WTC11 (cell line): Measurements from ENCODE around the gene MYLK3. TPM values are rescaled to one million over a fixed set of nuclear protein-coding genes. Genes with fewer than 3 reads are reported as not detected.

Source experiments
- ATAC-seq: fragments of 200-7000 bp; cut with Tn5 transposase; 2 replicates; pipeline ENCODE4 v1.10.0; 2021; ENCODE audit warnings: mild to moderate bottlenecking, moderate library complexity
- CTCF ChIA-PET: fragments of 300-600 bp; sonication (Branson Sonifier 250); formaldehyde crosslinking; loops from one replicate; lab custom pipeline; 2021; ENCODE audit warnings: antibody characterized with exemption; lab: Charles Lee
- POLR2A ChIA-PET: fragments of 350-600 bp; sonication (Branson Sonifier 250); formaldehyde crosslinking; loops from one replicate; lab custom pipeline; 2021; ENCODE audit warnings: antibody characterized with exemption; lab: Charles Lee
- DNase-seq: peaks from one replicate; pipeline ENCODE4 v3.0.0; 2021; ENCODE audit warnings: low spot score
- H3K27ac Mint-ChIP-seq: 2 replicates; pipeline ENCODE4 v1.8.0; 2021; ENCODE audit warnings: mixed read lengths
- H3K27me3 Mint-ChIP-seq: 2 replicates; pipeline ENCODE4 v1.8.0; 2021; ENCODE audit warnings: low read depth, mild to moderate bottlenecking, moderate library complexity, mixed read lengths
- H3K36me3 Mint-ChIP-seq: 2 replicates; pipeline ENCODE4 v1.8.0; 2021; ENCODE audit warnings: mixed read lengths
- H3K4me1 Mint-ChIP-seq: 2 replicates; pipeline ENCODE4 v1.8.0; 2022; ENCODE audit warnings: mixed read lengths
- H3K4me3 Mint-ChIP-seq: 2 replicates; pipeline ENCODE4 v1.8.0; 2021; ENCODE audit warnings: mild to moderate bottlenecking, moderate library complexity, mixed read lengths
- H3K9me3 Mint-ChIP-seq: 2 replicates; pipeline ENCODE4 v1.8.0; 2021; ENCODE audit warnings: mixed read lengths
- ATF2 ChIP-seq: sonication (generic); formaldehyde crosslinking; IDR thresholded peaks from 2 replicates; pipeline ENCODE4 v1.8.1; 2022; ENCODE audit warnings: low read depth, missing genetic modification reagents, borderline replicate concordance
- ATF3 ChIP-seq: sonication (generic); formaldehyde crosslinking; conservative IDR thresholded peaks from 2 replicates; pipeline ENCODE4 v1.8.1; 2022; ENCODE audit warnings: mild to moderate bottlenecking, missing genetic modification reagents
- CDX4 ChIP-seq: fragments of 250-450 bp; sonication (Bioruptor Pico); IDR thresholded peaks from 2 replicates; pipeline ENCODE4 v1.9.0; 2021; ENCODE audit warnings: moderate library complexity, mild to moderate bottlenecking, inconsistent platforms, borderline replicate concordance
- CREM ChIP-seq: sonication (generic); formaldehyde crosslinking; IDR thresholded peaks from 2 replicates; pipeline ENCODE4 v1.8.1; 2022; ENCODE audit warnings: mild to moderate bottlenecking, missing genetic modification reagents, moderate library complexity
- E2F1 ChIP-seq: sonication (generic); formaldehyde crosslinking; IDR thresholded peaks from 2 replicates; pipeline ENCODE4 v1.8.0; 2022; ENCODE audit warnings: mild to moderate bottlenecking, missing genetic modification reagents
- E2F5 ChIP-seq: sonication (generic); formaldehyde crosslinking; IDR thresholded peaks from 2 replicates; pipeline ENCODE4 v1.8.1; 2022; ENCODE audit warnings: mild to moderate bottlenecking, moderate library complexity, missing genetic modification reagents
- FOXK1 ChIP-seq: sonication (generic); formaldehyde crosslinking; IDR thresholded peaks from 2 replicates; pipeline ENCODE4 v1.8.0; 2022; ENCODE audit warnings: mild to moderate bottlenecking, moderate library complexity, missing genetic modification reagents
- FOXP1 ChIP-seq: sonication (generic); formaldehyde crosslinking; IDR thresholded peaks from 2 replicates; pipeline ENCODE4 v1.8.0; 2022; ENCODE audit warnings: missing genetic modification reagents, mild to moderate bottlenecking, moderate library complexity, borderline replicate concordance
- GABPB1 ChIP-seq: sonication (generic); formaldehyde crosslinking; IDR thresholded peaks from 2 replicates; pipeline ENCODE4 v1.8.1; 2023; ENCODE audit warnings: mild to moderate bottlenecking, missing genetic modification reagents
- GRHL2 ChIP-seq: fragments of 250-450 bp; sonication (Bioruptor Pico); IDR thresholded peaks from 2 replicates; pipeline ENCODE4 v1.8.0; 2022; ENCODE audit warnings: mild to moderate bottlenecking, moderate library complexity; ENCODE audit not compliant: insufficient replicate concordance, severe bottlenecking
- IRF1 ChIP-seq: sonication (generic); formaldehyde crosslinking; IDR thresholded peaks from 2 replicates; pipeline ENCODE4 v1.8.0; 2023; ENCODE audit warnings: missing genetic modification reagents
- NFATC4 ChIP-seq: fragments of 250-450 bp; sonication (Bioruptor Pico); IDR thresholded peaks from 2 replicates; pipeline ENCODE4 v1.9.0; 2021; ENCODE audit warnings: mild to moderate bottlenecking
- OVOL2 ChIP-seq: fragments of 250-450 bp; sonication (Bioruptor Pico); IDR thresholded peaks from 2 replicates; pipeline ENCODE4 v1.9.0; 2021; ENCODE audit warnings: mild to moderate bottlenecking, borderline replicate concordance
- PRRX2 ChIP-seq: fragments of 250-450 bp; sonication (Bioruptor Pico); IDR thresholded peaks from 2 replicates; pipeline ENCODE4 v1.8.0; 2021; ENCODE audit warnings: mild to moderate bottlenecking
- SMAD3 ChIP-seq: sonication (generic); formaldehyde crosslinking; IDR thresholded peaks from 2 replicates; pipeline ENCODE4 v1.8.0; 2022; ENCODE audit warnings: missing genetic modification reagents, mild to moderate bottlenecking, borderline replicate concordance
- STAT6 ChIP-seq: sonication (generic); formaldehyde crosslinking; conservative IDR thresholded peaks from 2 replicates; pipeline ENCODE4 v1.8.1; 2023; ENCODE audit warnings: mild to moderate bottlenecking, low read depth, missing genetic modification reagents, moderate library complexity
- ZMAT4 ChIP-seq: fragments of 250-450 bp; sonication (Bioruptor Pico); IDR thresholded peaks from 2 replicates; pipeline ENCODE4 v1.9.0; 2021; ENCODE audit warnings: mild to moderate bottlenecking
- ZNF138 ChIP-seq: sonication (generic); formaldehyde crosslinking; conservative IDR thresholded peaks from 2 replicates; pipeline ENCODE4 v1.8.1; 2022; ENCODE audit warnings: mild to moderate bottlenecking, moderate library complexity, missing genetic modification reagents
- ZNF416 ChIP-seq: fragments of 250-450 bp; sonication (Bioruptor Pico); IDR thresholded peaks from 2 replicates; pipeline ENCODE4 v1.9.0; 2021; ENCODE audit warnings: mild to moderate bottlenecking, inconsistent platforms
- ZNF423 ChIP-seq: fragments of 250-450 bp; sonication (Bioruptor Pico); IDR thresholded peaks from 2 replicates; pipeline ENCODE4 v2.1.2; 2022; ENCODE audit warnings: mild to moderate bottlenecking, moderate library complexity
- ZSCAN18 ChIP-seq: fragments of 250-450 bp; sonication (Bioruptor Pico); IDR thresholded peaks from 2 replicates; pipeline ENCODE4 v2.1.2; 2022; ENCODE audit warnings: mild to moderate bottlenecking, moderate library complexity
- total RNA-seq: library from RNA; stranded (reverse); gene quantifications from 3 replicates; pipeline ENCODE4 v1.2.3, GENCODE V29; 2021

The MYLK3 gene
- total RNA-seq, 1 experiment from 2014 or later = 0.79 TPM

GRCh38 chr16:46719528-46719927 is 28.6 kb downstream of the MYLK3 start (continued):
- no peak for TF ChIP-seq ZNF423 (CRISPR knock-in tag)

GRCh38 chr16:46718214-46718613 is 29.9 kb downstream of the MYLK3 start:
- no peaks in the 10 kb centered on the region for H3K27me3 Mint-ChIP-seq
- DNase-seq (no peak), ATAC-seq (no peak)
- H3K4me1 Mint-ChIP-seq = no peaks in the 10 kb centered on the region
- no peaks in the 10 kb centered on the region for H3K36me3 Mint-ChIP-seq
- ChIA-PET CTCF (no interaction called here), POLR2A (no interaction called here)
- H3K27ac Mint-ChIP-seq = no peak overlapping the region
- H3K9me3 Mint-ChIP-seq = peaks cover 8% of the 10 kb centered on the region
- no peak for TF ChIP-seq SMAD3 (CRISPR knock-in tag)
- no peak for TF ChIP-seq ZNF416 (CRISPR knock-in tag)
- TF ChIP-seq ATF2 (CRISPR knock-in tag) = no peak
- no peak for TF ChIP-seq ZMAT4 (CRISPR knock-in tag)
- TF ChIP-seq STAT6 (CRISPR knock-in tag) = no peak
- TF ChIP-seq GABPB1 (CRISPR knock-in tag) = no peak
- no peak for TF ChIP-seq IRF1 (CRISPR knock-in tag)
- TF ChIP-seq E2F1 (CRISPR knock-in tag) = no peak
- no peak for TF ChIP-seq FOXP1 (CRISPR knock-in tag)
- no peak for TF ChIP-seq PRRX2 (CRISPR knock-in tag)
- no peak for TF ChIP-seq FOXK1 (CRISPR knock-in tag)
- no peak for TF ChIP-seq NFATC4 (CRISPR knock-in tag)
- TF ChIP-seq, all 79 proteins: peak for 0
- no peak overlapping the region for H3K4me3 Mint-ChIP-seq

- Mint-ChIP-seq H3K27me3 (no peaks in the 10 kb centered on the region), H3K4me1 (no peaks in the 10 kb centered on the region), H3K9me3 (peaks cover 4% of the 10 kb centered on the region), H3K4me3 (no peak overlapping the region), H3K36me3 (no peaks in the 10 kb centered on the region), H3K27ac (no peak overlapping the region)
- DNase-seq = no peak
- ChIA-PET POLR2A (no interaction called here), CTCF (no interaction called here)
- no peak for ATAC-seq
- no peak for TF ChIP-seq SMAD3 (CRISPR knock-in tag)
- no peak for TF ChIP-seq ZSCAN18 (CRISPR knock-in tag)
- TF ChIP-seq ATF3 = no peak
- no peak for TF ChIP-seq ZNF138
- no peak for TF ChIP-seq CREM (CRISPR knock-in tag)
- TF ChIP-seq GRHL2 (CRISPR knock-in tag) = no peak
- TF ChIP-seq E2F5 (CRISPR knock-in tag) = no peak
- no peak for TF ChIP-seq CDX4 (CRISPR knock-in tag)
- TF ChIP-seq IRF1 (CRISPR knock-in tag) = no peak
- TF ChIP-seq OVOL2 = no peak
Measured at GRCh38 chr16:46717692-46718091, 30.5 kb downstream of the MYLK3 start.
